Measurements from ENCODE around the gene WDR1.
A peak's percentile ranks its signal among the peaks of the same experiment; 100 is the strongest.

The WDR1 gene

GRCh38 chr4:10116569-10117358 is at the start of gene WDR1:
Gene WDR1 (minus strand): TSS chr4:10116799. CDS start chr4:10116666, 133 bp downstream.
- DNase-seq = peak; percentile 87

- DNase-seq = no peak
Observed at GRCh38 chr4:10164877-10165283, 48.3 kb upstream of the WDR1 start.

- DNase-seq = no peak
Observed at GRCh38 chr4:10163296-10163695, 46.7 kb upstream of the WDR1 start.

- no peak for DNase-seq
Observed at GRCh38 chr4:10162341-10163000, 45.9 kb upstream of the WDR1 start.

- DNase-seq = peak; percentile 14
Observed at GRCh38 chr4:10161840-10162239, 45.2 kb upstream of the WDR1 start.

GRCh38 chr4:10161146-10161545 is 44.5 kb upstream of the WDR1 start:
- DNase-seq = no peak

GRCh38 chr4:10160281-10160856 is 43.8 kb upstream of the WDR1 start:
- DNase-seq = no peak

- no peak for DNase-seq
Observed at GRCh38 chr4:10159671-10160070, 43.1 kb upstream of the WDR1 start.

- no peak for DNase-seq
Observed at GRCh38 chr4:10158333-10158942, 41.8 kb upstream of the WDR1 start.

GRCh38 chr4:10157478-10158332 is 41.1 kb upstream of the WDR1 start:
- peak; percentile 50 for DNase-seq

GRCh38 chr4:10154241-10154640 is 37.6 kb upstream of the WDR1 start:
- DNase-seq = no peak

- no peak for DNase-seq
Observed at GRCh38 chr4:10153161-10153560, 36.6 kb upstream of the WDR1 start.

GRCh38 chr4:10151182-10151581 is 34.6 kb upstream of the WDR1 start:
- no peak for DNase-seq

- no peak for DNase-seq
Observed at GRCh38 chr4:10144966-10145365, 28.4 kb upstream of the WDR1 start.

GRCh38 chr4:10144479-10144878 is 27.9 kb upstream of the WDR1 start:
- no peak for DNase-seq

- DNase-seq = no peak
Observed at GRCh38 chr4:10143171-10143570, 26.6 kb upstream of the WDR1 start.

GRCh38 chr4:10140866-10141759 is 24.5 kb upstream of the WDR1 start:
- no peak for DNase-seq

GRCh38 chr4:10139518-10139917 is 22.9 kb upstream of the WDR1 start:
- DNase-seq = no peak

GRCh38 chr4:10135260-10135659 is 18.7 kb upstream of the WDR1 start:
- no peak for DNase-seq

- DNase-seq = no peak
Observed at GRCh38 chr4:10134141-10134540, 17.5 kb upstream of the WDR1 start.

GRCh38 chr4:10131202-10131601 is 14.6 kb upstream of the WDR1 start:
- DNase-seq = no peak

All from stimulated activated CD4-positive, alpha-beta T cell treated with anti-CD3 and anti-CD28 coated beads, Interleukin-4, amount 100 ng/mL, for 24 hours (primary cell).